Midbrain (tissue), 1 donor: ENCODE data around the gene ADGRL3.
"Not testable (repeated sequence)": the region's sequence is repeated elsewhere in the genome, so short reads cannot be mapped to it uniquely, and the experiment has no call there.

Source experiments
- DNase-seq: peaks from one replicate; lab custom pipeline; 2025; lab: John Stamatoyannopoulos, UW

Gene ADGRL3

DNA sequence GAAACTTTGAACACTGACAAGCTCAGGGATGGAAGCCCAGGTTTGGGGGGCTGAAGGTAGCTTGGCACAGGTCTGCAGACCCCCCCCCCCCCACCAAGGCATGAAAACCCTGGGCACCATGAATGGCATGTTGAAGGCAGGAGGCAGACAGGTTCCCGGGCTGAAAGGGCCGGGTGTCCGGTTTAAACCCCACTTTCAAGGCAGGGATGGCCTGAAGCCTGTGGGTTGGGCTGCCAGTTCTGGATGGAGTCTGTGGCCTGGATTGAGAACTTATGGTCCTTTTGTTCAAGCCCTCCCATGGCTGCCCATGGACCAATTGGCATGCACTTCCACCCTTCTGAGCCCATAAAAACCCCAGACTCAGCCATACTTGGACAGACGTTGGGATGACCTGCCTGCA is 616.9 kb downstream of the ADGRL3 start:
- DNase-seq = no peak

GRCh38 chr4:61820136-61820535 is 620.0 kb downstream of the ADGRL3 start:
- no peak for DNase-seq

DNA sequence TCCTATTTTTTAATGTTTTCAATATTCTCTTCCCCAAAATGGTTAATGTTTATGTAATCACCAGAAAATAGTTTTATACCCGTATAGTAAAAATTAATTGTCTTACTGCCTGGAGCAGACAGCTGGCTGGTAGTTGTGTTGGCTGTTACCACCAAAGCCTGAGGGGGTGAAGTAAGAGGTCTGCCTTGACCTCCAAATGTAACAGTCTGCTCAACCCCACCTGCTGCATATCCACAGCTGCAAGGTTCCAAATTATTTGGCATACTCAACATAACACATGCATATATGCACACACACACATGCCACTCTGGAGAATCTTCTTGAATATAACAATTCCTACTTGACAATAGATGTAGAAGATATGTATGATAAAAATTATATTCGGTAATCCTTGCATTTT is 624.3 kb downstream of the ADGRL3 start:
- DNase-seq = no peak

- no peak for DNase-seq
These were observed 627.8 kb downstream of the ADGRL3 start for GRCh38 chr4:61827907-61828391.

- no peak for DNase-seq
These were observed 628.8 kb downstream of the ADGRL3 start for GRCh38 chr4:61828960-61829359.

DNA sequence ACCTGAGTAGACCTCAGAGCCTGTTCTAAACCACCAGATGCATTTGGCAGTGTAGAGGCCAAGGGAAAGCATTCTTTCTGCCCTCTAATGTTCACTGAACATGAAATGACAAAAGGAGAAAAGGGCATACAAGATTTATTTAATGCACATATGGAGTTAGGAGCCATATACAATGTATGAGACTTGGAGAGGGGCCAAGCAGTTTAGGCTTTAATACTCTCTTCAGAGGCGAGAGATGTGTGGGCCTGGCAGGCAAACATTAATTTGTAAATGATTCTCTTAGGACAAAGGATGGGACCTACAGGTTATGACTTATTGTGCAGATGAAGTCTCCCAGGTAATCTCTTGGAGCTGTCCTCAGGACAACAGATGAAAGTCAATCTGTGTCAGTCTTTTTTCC is 631.9 kb downstream of the ADGRL3 start:
- no peak for DNase-seq

GRCh38 chr4:61837395-61837794 is 637.3 kb downstream of the ADGRL3 start:
- no peak for DNase-seq

DNA sequence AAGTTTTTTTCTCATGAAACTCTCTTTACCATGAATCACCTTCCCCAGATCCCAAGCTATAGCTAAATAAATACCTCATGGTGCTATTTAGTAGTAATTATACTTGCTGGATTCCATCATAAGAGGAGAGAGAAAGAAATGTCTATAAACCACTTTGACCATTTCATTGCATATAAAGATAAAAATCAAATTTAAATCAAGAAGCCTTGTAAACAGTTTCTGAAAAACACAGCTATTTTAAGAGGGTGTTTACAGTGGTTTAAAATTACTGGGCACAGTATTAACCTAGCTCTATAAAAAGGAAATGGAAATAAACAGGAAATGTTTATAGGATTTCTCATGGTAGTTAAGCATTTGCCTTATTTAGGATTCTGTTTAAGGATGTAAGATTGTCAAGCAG is 637.9 kb downstream of the ADGRL3 start:
- no peak for DNase-seq

DNA sequence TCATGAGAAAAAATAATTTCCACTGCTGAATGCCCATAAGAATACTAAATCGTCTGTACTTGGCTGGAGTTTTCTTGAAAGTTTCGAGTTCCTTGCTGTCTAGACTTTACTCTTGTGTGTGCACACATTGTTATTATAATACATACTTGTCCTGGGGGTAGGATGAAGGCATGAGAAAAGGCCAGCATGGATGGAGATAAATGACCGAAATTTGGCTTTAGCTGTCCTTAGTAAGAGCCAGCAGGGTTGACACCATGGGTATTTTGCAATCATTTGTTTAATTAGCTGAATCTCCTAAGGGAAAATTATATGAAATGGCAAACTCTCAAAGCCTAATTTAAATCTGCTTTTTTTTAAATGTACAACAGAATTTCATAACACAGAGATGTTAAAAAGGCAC is 641.6 kb downstream of the ADGRL3 start:
- no peak for DNase-seq

DNA sequence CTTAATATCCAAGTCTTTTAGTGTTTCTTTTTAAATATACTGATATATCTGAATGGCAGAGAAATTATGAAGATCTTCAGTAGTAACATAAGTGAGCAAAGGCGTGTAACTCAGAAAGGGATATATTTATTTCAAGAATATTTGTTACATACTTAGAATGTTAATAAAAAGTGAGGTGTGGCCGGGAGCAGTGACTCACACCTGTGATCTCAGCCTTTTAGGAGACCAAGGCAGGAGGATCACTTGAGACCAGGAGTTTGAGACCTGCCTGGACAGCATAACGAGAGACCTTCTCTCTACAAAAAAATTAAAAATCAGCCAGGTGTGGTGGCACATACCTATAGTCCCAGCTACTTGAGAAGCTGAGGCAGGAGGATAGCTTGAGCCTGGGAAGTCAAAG is 651.0 kb downstream of the ADGRL3 start:
- no peak for DNase-seq

GRCh38 chr4:61852105-61852504 is 652.0 kb downstream of the ADGRL3 start:
- DNase-seq = not testable (repeated sequence)

- DNase-seq = no peak
These were observed 652.9 kb downstream of the ADGRL3 start for GRCh38 chr4:61853041-61853440.

- DNase-seq = no peak
These were observed 660.2 kb downstream of the ADGRL3 start for GRCh38 chr4:61860376-61860775.

DNA sequence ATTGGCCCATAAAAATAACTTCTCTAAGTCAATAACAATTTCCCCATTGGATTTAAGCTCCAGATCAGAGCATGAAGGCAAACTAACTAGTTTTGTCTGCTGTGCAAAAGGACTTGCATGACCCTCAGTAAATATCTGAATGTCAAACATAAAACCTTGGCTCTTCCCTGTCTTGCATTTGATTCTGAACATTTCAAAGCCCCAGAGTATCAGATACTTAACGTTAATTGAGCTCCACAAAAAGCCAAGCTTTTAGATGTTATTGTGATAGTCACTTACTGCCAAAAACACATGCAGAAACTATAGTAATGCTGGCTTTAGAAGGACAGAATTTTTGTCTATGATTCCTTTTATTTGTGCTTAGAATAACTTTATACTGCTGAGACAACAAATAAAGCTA is 664.2 kb downstream of the ADGRL3 start:
- DNase-seq = no peak

DNA sequence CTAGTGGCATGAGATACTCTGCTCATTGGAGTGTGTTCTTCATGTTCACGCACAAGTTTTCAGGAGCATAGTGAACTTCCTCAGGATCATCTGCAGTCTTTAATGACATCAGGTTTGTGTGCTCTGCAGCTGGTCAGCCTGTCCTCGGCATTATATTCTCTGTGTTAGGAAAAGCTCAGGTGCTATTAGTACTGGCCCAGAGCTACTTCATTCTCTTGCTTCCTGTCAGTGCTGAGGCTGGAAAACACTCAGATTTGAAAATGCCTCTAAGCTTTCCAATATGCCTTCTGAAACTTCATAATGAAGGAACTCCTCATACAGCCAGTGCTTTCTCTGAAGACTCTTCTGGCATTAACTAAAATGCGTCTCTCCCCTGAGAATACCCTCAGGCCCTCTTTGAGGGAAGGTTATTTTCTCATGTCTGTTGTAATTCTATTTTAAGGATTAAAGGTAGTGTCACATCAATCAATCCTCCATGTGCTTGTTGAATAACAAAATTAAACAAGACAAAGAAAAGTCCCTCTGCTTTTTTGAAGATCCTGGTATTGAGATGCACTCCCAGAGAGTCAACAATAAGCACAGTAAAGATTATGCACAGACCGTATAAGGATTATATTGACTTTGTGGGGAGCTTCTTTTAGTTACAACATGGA is 666.4 kb downstream of the ADGRL3 start:
- DNase-seq = no peak

GRCh38 chr4:61872983-61873382 is 672.9 kb downstream of the ADGRL3 start:
- peak; percentile 14 for DNase-seq

DNA sequence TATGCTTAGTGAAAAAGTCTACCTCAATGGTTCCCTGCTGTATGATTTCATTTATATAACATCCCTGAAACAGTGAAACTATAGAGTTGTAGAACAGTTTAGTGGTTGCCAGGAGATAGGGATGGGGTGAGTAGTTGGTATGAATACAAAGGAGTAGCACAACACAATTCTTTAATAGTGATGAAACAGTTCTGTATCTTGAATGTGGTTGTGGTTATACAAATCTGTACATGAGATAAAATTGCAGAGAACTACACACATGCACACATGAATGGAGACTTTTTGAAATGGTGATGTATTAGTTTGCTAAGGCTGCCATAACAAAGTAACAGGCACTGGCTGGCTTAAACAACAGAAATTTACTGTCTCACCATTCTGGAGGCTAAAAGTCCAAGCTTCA is 677.1 kb downstream of the ADGRL3 start:
- no peak for DNase-seq

DNA sequence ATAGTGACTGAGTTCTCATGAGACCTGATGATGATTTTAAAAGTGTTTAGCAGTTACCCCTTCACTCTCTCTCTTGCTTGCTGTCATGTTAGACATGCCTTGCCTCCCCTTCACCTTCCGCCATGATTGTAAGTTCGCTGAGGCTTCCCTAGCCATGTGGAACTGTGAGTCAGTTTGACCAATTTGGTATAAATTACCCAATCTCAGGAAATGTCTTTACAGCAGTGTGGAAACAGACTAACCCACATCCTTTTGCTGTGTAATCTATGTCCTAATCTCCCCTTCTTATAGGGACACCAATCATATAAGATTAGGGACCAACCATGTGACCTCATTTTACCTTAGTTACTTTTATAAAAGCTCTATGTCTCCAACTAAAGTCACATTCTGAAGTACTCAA is 677.8 kb downstream of the ADGRL3 start:
- DNase-seq = no peak

DNA sequence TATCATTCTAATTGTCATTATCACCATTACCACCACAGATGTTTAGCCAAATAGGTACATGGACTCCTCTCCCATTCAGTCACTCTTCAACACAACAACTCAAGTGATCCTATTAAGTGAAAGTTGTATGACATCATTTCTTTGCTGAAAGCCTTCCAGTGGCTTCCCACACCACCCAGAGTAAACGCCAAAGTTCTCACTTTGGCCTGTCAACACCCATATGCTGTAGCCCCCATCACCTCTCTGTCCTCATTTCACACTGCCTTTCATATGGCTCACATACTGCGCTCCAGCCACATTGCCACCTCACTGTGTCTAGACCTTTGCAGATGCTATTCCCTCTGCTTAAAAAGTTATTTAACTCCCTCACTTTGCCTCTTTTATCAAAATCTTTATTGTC is 682.3 kb downstream of the ADGRL3 start:
- DNase-seq = no peak

GRCh38 chr4:61886131-61886530 is 686.0 kb downstream of the ADGRL3 start:
- no peak for DNase-seq

DNA sequence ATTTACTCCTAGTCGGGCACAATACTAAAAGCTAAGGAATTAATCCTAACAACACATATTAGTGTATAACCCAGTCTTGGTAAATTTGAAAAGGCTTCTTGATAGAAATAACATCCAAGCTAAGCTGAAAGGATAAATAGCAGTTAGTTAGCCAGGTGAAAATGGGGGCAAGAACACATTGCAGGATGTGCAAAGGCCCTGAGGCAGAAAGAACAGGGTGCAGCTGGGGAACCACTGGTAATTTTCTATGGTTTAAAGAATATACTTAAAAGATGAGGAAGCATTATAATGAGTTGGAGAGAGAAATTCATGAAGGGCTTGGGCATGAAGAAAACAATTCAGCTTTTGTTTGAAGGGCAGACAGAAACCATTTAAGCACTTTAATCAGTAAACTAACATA is 689.0 kb downstream of the ADGRL3 start:
- DNase-seq = no peak

DNA sequence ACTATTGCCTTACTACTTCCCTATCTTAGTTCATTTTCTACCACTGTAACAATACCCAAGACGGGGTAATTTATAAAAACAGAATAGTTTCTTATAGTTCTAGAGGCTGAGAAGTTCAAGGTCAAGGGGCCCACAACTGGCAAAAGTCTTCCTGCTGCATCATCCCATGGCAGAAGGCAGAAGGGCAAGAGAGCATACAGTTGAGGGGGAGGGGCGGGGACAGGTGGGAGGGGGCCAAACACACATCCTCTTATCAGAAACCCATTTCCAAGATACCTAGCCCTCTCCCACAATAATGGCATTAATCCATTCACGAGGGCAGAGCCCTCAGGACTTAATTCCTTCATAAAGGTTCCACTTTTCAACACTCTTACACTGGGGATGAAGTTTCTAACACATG is 690.2 kb downstream of the ADGRL3 start:
- no peak for DNase-seq

GRCh38 chr4:61891953-61892352 is 691.8 kb downstream of the ADGRL3 start:
- no peak for DNase-seq

DNA sequence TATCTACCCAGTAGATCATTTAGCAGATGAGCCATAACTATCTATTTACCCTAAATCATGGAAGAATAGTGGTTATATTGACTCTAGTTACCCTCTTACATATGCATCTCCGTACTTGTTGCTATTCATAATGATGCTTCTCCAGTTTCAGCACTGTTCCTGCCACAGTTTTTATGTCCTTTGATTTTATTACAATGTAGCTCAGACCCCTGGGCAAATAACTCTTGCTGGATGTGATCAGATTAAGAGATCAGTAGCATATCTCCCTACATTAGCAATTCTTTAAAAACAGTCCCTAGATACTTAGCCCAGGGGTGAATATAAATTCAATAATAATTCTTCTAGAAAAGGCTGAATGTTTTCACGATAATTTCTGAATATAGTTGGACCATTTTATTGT is 696.5 kb downstream of the ADGRL3 start:
- DNase-seq = no peak
